Measurements from ENCODE around the gene NCAPH2. TPM values are rescaled to one million over a fixed set of nuclear protein-coding genes. Genes with fewer than 3 reads are reported as not detected.
A peak's percentile ranks its signal among the peaks of the same experiment; 100 is the strongest.

The NCAPH2 gene
- polyA plus RNA-seq, 3 donors = 48.3 to 57.4 (median 56.6) TPM

- DNase-seq = no peak
Observed at GRCh38 chr22:50471962-50472361, 36.1 kb upstream of the NCAPH2 start.

DNA sequence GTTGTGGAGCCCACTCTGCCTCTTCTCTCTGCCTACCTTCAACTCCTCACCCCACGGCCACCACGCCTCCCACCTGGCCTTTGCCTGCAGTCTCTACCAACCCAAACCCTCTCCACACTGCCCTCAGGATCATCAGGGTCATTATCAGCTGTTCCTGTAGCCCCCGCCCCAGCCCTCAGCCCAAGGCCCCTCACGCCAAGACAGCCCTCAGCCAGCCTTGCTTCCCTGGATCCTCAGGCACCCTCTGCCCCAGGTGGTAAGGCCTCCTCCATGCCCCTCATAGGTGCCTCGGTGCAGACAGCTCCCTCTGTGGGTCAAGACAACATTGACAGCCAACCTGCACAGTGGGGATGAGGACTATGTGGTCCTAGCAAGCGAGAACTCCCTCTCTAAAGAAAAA lies 34.9 kb upstream of the NCAPH2 start:
- DNase-seq = no peak

DNA sequence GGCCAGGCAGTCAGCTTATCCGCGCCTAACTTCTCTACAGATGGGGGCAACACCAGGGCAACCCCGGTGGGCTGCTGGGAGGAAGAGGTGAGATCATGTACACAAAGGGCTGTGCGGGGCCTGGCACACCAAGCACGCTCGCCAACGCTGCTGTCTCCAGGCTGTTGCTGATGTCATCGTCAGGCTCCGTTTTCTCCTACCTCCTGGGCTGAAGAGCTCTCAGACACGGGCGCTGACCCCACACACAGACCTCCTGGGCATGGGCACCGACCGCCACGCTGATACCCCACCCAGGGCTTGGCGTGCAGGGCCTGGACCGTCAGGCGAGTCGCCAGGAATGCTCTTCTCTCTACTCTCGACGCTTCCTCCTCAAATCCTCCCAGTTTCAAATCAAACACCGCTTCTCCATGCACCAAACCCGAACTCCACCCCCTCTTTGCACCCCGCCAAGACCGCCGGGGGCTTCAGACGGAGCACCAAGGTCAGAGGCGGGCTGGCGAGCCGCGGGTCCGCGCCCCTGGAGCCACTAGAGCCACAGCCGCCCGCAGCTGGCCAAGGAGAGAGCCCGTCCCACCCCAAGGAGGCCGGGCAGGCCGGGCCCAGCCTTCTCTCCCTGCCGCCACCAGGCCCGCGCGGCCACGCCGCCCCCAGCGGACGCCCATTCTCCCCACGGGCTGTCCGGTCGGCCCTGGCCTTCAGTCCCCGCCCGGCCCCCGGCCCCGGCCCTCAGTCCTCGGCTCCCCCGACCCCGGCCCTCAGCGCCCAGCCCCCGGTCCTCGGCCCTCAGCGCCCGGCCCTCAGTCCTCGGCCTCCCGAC lies 34.0 kb upstream of the NCAPH2 start:
- DNase-seq = no peak

GRCh38 chr22:50474710-50475651 lies 33.0 kb upstream of the NCAPH2 start, which contains the start of gene SBF1:
Gene SBF1 (minus strand): TSS chr22:50475035. CDS start chr22:50474840, 195 bp downstream.
- peak; percentile 91 for DNase-seq

DNA sequence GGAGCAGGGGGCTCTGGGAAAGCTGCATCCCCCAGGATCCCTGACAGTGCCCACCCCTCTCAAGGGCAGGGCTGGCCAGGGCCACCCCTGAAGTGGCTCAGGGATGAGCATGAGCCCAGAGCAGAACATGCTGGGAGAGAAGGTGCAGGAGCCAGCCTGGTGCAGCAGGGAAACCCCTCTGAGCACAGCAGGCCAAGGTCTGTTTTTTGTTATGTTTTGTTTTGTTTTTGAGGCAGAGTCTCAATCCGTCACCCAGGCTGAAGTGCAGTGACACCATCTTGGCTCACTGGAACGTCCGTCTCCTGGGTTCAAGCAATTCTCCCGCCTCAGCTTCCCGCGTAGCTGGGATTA lies 32.4 kb upstream of the NCAPH2 start:
- no peak for DNase-seq

DNA sequence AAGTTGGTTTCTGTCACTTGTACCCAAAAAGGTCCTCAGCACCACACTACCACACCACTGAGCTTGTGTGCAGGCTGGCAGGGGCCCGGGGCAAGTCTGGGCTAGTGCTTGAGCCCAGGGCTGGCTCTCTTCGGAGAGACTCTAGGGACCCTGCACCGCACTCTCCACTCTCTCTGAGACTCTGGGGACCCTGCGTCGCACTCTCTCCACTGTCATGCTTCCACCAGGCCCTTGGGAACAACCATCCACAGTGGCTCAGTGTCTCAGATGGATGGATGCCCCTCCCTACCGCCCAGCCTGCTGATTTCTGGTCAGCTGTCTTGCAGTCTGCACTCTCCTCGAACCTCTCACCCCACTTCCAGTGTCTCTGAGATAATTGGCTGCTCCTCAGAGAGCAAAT lies 31.2 kb upstream of the NCAPH2 start:
- DNase-seq = no peak

- no peak for DNase-seq
Observed at GRCh38 chr22:50477923-50478322, 30.1 kb upstream of the NCAPH2 start.

GRCh38 chr22:50479721-50480120 lies 28.3 kb upstream of the NCAPH2 start:
- DNase-seq = no peak

GRCh38 chr22:50481045-50481439 lies 27.0 kb upstream of the NCAPH2 start:
- DNase-seq = no peak

GRCh38 chr22:50481440-50482106 lies 26.5 kb upstream of the NCAPH2 start, which contains the start of gene ADM2:
Gene ADM2 (plus strand): TSS chr22:50481543. CDS start chr22:50481848, 305 bp downstream.
- peak; percentile 21 for DNase-seq

DNA sequence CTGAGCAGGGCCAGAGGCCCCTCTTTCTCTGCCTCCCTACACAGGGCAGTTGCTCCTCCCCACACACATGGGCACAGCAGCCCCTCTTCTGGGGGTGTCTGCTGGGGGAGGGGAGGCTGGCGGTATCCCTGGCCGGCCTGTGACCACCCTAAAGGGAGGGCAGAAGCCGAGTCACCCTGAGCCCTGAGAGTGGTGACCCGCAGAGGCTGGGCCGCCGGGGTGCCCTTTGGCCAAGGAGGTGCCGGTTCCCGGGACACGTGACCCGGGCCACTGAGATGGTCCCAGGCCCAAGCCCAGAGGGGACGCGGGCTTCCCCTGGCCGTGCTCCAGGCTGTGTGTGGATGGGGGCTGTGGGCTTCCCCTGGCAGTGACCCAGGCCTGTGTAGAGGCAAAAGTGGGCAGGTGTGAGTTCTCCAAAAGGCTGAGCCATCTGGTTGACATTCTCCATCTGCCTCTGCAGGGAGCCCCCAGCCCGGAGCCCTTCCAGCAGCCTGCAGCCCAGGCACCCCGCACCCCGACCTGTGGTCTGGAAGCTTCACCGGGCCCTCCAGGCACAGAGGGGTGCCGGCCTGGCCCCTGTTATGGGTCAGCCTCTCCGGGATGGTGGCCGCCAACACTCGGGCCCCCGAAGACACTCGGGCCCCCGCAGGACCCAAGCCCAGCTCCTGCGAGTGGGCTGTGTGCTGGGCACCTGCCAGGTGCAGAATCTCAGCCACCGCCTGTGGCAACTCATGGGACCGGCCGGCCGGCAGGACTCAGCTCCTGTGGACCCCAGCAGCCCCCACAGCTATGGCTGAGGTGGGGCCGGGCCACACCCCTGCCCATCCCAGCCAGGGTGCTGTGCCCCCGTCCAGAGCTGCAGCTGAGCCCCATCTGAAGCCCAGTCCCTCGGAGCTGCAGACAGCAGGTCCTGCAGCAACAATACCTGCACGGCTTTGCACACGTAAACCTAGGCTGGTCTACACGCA lies 25.6 kb upstream of the NCAPH2 start:
- DNase-seq = no peak

- DNase-seq = no peak
Observed at GRCh38 chr22:50483106-50483505, 24.9 kb upstream of the NCAPH2 start.

DNA sequence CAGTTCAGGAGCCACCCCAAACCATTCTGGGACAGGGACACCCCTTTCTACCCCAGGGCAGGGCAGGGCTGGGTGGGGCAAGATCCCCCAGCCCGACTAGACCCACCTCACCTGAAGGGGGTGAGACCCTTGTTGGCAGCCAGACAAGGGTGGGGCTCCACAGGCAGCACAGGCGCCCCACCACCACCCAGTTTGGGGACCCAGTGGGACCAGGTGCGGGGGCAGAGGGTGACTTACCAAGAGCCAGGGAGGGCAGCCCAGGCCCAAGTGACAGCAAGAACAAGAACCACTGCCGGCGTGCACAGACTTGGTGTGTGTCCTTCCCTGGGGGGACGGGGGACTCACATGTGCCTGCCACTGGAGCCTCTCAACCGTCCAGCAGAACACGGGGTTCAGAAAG lies 24.5 kb upstream of the NCAPH2 start:
- DNase-seq = no peak

GRCh38 chr22:50483977-50484853 lies 23.8 kb upstream of the NCAPH2 start:
- DNase-seq = no peak

GRCh38 chr22:50485221-50486131 lies 22.5 kb upstream of the NCAPH2 start:
- no peak for DNase-seq

DNA sequence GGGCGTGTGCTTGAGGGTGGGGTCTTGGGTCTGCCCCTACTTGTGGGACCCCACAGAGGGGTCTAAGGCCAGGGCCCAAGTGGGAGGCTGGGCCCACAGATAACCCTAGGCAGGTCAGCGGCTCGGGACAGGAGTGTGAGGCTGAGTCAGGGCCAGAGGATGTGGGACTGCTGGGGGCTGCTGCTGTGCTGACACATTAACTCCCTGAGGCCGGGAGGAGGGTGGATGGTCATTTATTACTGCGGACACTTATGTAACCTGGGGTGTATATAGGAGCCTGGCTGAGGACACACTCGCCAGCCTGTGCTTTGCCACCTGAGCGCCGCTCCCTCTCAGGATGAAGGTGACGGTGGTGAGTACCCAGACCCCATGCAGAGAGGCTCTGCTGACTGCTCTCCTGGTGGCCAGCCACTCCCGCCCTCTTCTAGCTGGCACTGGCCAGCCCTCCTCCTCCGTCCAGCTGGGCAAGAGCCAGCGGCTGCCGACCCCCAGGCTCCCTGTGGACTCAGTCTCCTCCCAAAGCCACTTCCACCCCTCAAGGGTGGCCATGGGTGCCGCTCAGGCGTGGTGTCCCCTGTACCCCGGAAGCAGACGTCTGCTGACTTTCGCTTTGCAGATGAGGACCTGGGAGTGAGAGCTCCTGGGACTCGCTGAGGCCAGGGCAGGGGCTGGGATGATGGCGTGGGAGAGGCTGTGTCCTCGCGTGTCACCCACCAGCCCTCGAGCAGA lies 21.3 kb upstream of the NCAPH2 start, which contains the start of gene MIOX:
Gene MIOX (plus strand): TSS at position 299 of the 729 bp plus-strand sequence. CDS start 39 bp downstream, at position 338.
- no peak for DNase-seq

- DNase-seq = no peak
Observed at GRCh38 chr22:50487290-50488005, 20.6 kb upstream of the NCAPH2 start.
